ENCODE measurements around the gene SHISA6. TPM values are rescaled to one million over a fixed set of nuclear protein-coding genes. Genes with fewer than 3 reads are reported as not detected.

Gene SHISA6
- total RNA-seq, 1 donor from 2014 or later: 3.3 TPM

GRCh38 chr17:11366272-11366850, 125.3 kb downstream of the SHISA6 start:
- no peak for DNase-seq (ENCODE audit: low spot score)
- Histone ChIP-seq H2AFZ (replicated peaks) (no peak overlapping the region), H3K79me2 (ENCODE audit: low read depth) (no peaks in the 10 kb centered on the region), H4K20me1 (ENCODE audit: low read depth) (no peaks in the 10 kb centered on the region), H3K4me1 (no peaks in the 10 kb centered on the region), H3K9me3 (ENCODE audit: low read depth) (no peaks in the 10 kb centered on the region), H3K4me3 (no peak overlapping the region), H3K4me2 (no peak overlapping the region), H3K27ac (no peak overlapping the region), H3K36me3 (no peaks in the 10 kb centered on the region), H3F3A (ENCODE audit: low read depth) (no peaks in the 10 kb centered on the region), H3K9ac (no peak overlapping the region), H3K27me3 (no peaks in the 10 kb centered on the region)
- Mint-ChIP-seq H3K36me3 (no peaks in the 10 kb centered on the region), H3K27ac (no peak overlapping the region), H3K4me3 (no peak overlapping the region), H3K4me1 (peaks cover 2% of the 10 kb centered on the region), H3K9me3 (no peaks in the 10 kb centered on the region), H3K27me3 (ENCODE audit: insufficient read depth, low read depth) (peaks cover 6% of the 10 kb centered on the region)
- TF ChIP-seq EZH2 (IDR thresholded peaks at IDR 0.05): no peak
- TF ChIP-seq, protein P1, sequence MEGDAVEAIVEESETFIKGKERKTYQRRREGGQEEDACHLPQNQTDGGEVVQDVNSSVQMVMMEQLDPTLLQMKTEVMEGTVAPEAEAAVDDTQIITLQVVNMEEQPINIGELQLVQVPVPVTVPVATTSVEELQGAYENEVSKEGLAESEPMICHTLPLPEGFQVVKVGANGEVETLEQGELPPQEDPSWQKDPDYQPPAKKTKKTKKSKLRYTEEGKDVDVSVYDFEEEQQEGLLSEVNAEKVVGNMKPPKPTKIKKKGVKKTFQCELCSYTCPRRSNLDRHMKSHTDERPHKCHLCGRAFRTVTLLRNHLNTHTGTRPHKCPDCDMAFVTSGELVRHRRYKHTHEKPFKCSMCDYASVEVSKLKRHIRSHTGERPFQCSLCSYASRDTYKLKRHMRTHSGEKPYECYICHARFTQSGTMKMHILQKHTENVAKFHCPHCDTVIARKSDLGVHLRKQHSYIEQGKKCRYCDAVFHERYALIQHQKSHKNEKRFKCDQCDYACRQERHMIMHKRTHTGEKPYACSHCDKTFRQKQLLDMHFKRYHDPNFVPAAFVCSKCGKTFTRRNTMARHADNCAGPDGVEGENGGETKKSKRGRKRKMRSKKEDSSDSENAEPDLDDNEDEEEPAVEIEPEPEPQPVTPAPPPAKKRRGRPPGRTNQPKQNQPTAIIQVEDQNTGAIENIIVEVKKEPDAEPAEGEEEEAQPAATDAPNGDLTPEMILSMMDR (IDR thresholded peaks at IDR 0.05): no peak
- no peak for TF ChIP-seq EZH2phosphoT487 (IDR thresholded peaks at IDR 0.05)

GRCh38 chr17:11369575-11369974, 128.6 kb downstream of the SHISA6 start:
- Mint-ChIP-seq H3K27me3 (ENCODE audit: insufficient read depth, low read depth) (peaks cover 4% of the 10 kb centered on the region), H3K4me1 (no peaks in the 10 kb centered on the region), H3K4me3 (no peak overlapping the region), H3K36me3 (no peaks in the 10 kb centered on the region), H3K9me3 (no peaks in the 10 kb centered on the region), H3K27ac (no peak overlapping the region)
- Histone ChIP-seq H3K79me2 (ENCODE audit: low read depth) (no peaks in the 10 kb centered on the region), H3K4me3 (no peak overlapping the region), H3F3A (ENCODE audit: low read depth) (no peaks in the 10 kb centered on the region), H3K36me3 (no peaks in the 10 kb centered on the region), H3K4me1 (no peaks in the 10 kb centered on the region), H3K9ac (no peak overlapping the region), H2AFZ (replicated peaks) (no peak overlapping the region), H3K27me3 (no peaks in the 10 kb centered on the region), H3K4me2 (no peak overlapping the region), H4K20me1 (ENCODE audit: low read depth) (no peaks in the 10 kb centered on the region), H3K27ac (no peak overlapping the region), H3K9me3 (ENCODE audit: low read depth) (no peaks in the 10 kb centered on the region)
- no peak for DNase-seq (ENCODE audit: low spot score)
- TF ChIP-seq, protein P1 (IDR thresholded peaks at IDR 0.05): no peak
- TF ChIP-seq EZH2phosphoT487 (IDR thresholded peaks at IDR 0.05) (no peak), EZH2 (IDR thresholded peaks at IDR 0.05) (no peak)

DNA sequence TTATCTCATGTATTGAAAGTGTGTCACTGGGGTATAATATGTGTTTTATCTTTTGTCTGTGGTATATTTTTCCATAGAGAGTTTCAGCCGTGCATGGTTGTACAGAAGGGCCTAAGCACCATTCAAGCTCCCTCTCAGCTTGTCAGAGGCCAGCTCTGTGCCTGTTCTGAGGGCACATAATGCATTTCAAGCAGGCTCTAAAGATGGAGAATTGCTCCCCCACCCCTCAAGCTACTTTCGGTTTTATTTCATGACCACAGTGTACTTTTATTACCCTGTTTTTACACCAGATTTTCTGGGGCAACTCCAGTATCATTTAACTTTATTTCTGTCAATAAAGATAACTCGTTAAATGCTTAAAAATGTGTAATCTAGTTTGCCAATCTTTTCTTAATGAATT, 131.7 kb downstream of the SHISA6 start:
- no peak for DNase-seq (ENCODE audit: low spot score)
- Mint-ChIP-seq H3K9me3 (no peaks in the 10 kb centered on the region), H3K27me3 (ENCODE audit: insufficient read depth, low read depth) (no peaks in the 10 kb centered on the region), H3K4me3 (no peak overlapping the region), H3K27ac (no peak overlapping the region), H3K36me3 (no peaks in the 10 kb centered on the region), H3K4me1 (no peaks in the 10 kb centered on the region)
- TF ChIP-seq EZH2phosphoT487 (IDR thresholded peaks at IDR 0.05) (no peak), EZH2 (IDR thresholded peaks at IDR 0.05) (no peak)
- TF ChIP-seq, protein P1 (IDR thresholded peaks at IDR 0.05): no peak
- no peak overlapping the region for H2AFZ ChIP-seq (replicated peaks)
- H3K27ac ChIP-seq: no peak overlapping the region
- no peaks in the 10 kb centered on the region for H3K79me2 ChIP-seq (ENCODE audit: low read depth)
- H3K4me1 ChIP-seq: peaks cover 10% of the 10 kb centered on the region
- no peak overlapping the region for H3K4me3 ChIP-seq
- H4K20me1 ChIP-seq (ENCODE audit: low read depth): no peaks in the 10 kb centered on the region
- no peaks in the 10 kb centered on the region for H3F3A ChIP-seq (ENCODE audit: low read depth)
- H3K36me3 ChIP-seq: no peaks in the 10 kb centered on the region
- H3K4me2 ChIP-seq: no peak overlapping the region
- H3K9me3 ChIP-seq (ENCODE audit: low read depth): no peaks in the 10 kb centered on the region
- H3K27me3 ChIP-seq: no peaks in the 10 kb centered on the region
- no peak overlapping the region for H3K9ac ChIP-seq
